ENCODE results near the gene XPO4.
"Not testable (repeated sequence)": the region's sequence is repeated elsewhere in the genome, so short reads cannot be mapped to it uniquely, and the experiment has no call there.

Gene XPO4

GRCh38 chr13:20915676-20916075 lies 13.1 kb upstream of the XPO4 start:
- H3K4me3 ChIP-seq (replicated peaks; ENCODE audit: insufficient read depth, low read length); H3K27me3 ChIP-seq (ENCODE audit: insufficient read depth, poor library complexity, severe bottlenecking); DNase-seq (ENCODE audit: low read depth in 1 of 2, low spot score in 1 of 2); H3K27ac ChIP-seq (replicated peaks): not testable (repeated sequence)

- no peak for DNase-seq (ENCODE audit: low read depth in 1 of 2, low spot score in 1 of 2)
- no peak for TF ChIP-seq REST (IDR thresholded peaks at IDR 0.05; ENCODE audit: insufficient replicate concordance, low read depth)
- TF ChIP-seq POLR2AphosphoS5 (IDR thresholded peaks at IDR 0.05; ENCODE audit: low read depth) = no peak
- TF ChIP-seq SPI1 (IDR thresholded peaks at IDR 0.05; ENCODE audit: borderline replicate concordance, low read depth) = no peak
- no peak for TF ChIP-seq CTCF (IDR thresholded peaks at IDR 0.05; ENCODE audit: insufficient read depth, low read length)
- no peak for TF ChIP-seq GABPA (IDR thresholded peaks at IDR 0.05; ENCODE audit: low read depth)
- H3K4me3 ChIP-seq (replicated peaks; ENCODE audit: insufficient read depth, low read length) = no peak overlapping the region
- no peak overlapping the region for H3K27ac ChIP-seq (replicated peaks)
- H3K27me3 ChIP-seq (ENCODE audit: insufficient read depth, poor library complexity, severe bottlenecking) = no peaks in the 10 kb centered on the region
Observed at GRCh38 chr13:20911037-20911436, 8.5 kb upstream of the XPO4 start.

GRCh38 chr13:20908714-20909497 lies 6.4 kb upstream of the XPO4 start:
- H3K4me3 ChIP-seq (replicated peaks; ENCODE audit: insufficient read depth, low read length) = no peak overlapping the region
- H3K27me3 ChIP-seq (ENCODE audit: insufficient read depth, poor library complexity, severe bottlenecking) = no peaks in the 10 kb centered on the region
- no peak overlapping the region for H3K27ac ChIP-seq (replicated peaks)
- no peak for DNase-seq (ENCODE audit: low read depth in 1 of 2, low spot score in 1 of 2)
- TF ChIP-seq POLR2AphosphoS5 (IDR thresholded peaks at IDR 0.05; ENCODE audit: low read depth) (no peak), CTCF (IDR thresholded peaks at IDR 0.05; ENCODE audit: insufficient read depth, low read length) (no peak), GABPA (IDR thresholded peaks at IDR 0.05; ENCODE audit: low read depth) (no peak), REST (IDR thresholded peaks at IDR 0.05; ENCODE audit: insufficient replicate concordance, low read depth) (no peak), SPI1 (IDR thresholded peaks at IDR 0.05; ENCODE audit: borderline replicate concordance, low read depth) (no peak)

- no peak overlapping the region for H3K4me3 ChIP-seq (replicated peaks; ENCODE audit: insufficient read depth, low read length)
Observed at GRCh38 chr13:20904908-20905307, 2.4 kb upstream of the XPO4 start.

More at GRCh38 chr13:20904908-20905307, 2.4 kb upstream of the XPO4 start:
- TF ChIP-seq POLR2AphosphoS5 (IDR thresholded peaks at IDR 0.05; ENCODE audit: low read depth) (no peak), REST (IDR thresholded peaks at IDR 0.05; ENCODE audit: insufficient replicate concordance, low read depth) (no peak), GABPA (IDR thresholded peaks at IDR 0.05; ENCODE audit: low read depth) (no peak), SPI1 (IDR thresholded peaks at IDR 0.05; ENCODE audit: borderline replicate concordance, low read depth) (no peak), CTCF (IDR thresholded peaks at IDR 0.05; ENCODE audit: insufficient read depth, low read length) (no peak)
- no peak for DNase-seq (ENCODE audit: low read depth in 1 of 2, low spot score in 1 of 2)
- Histone ChIP-seq H3K27ac (replicated peaks) (no peak overlapping the region), H3K27me3 (ENCODE audit: insufficient read depth, poor library complexity, severe bottlenecking) (no peaks in the 10 kb centered on the region)
